ENCODE results near the gene ATCAY.
"Not testable (repeated sequence)": the region's sequence is repeated elsewhere in the genome, so short reads cannot be mapped to it uniquely, and the experiment has no call there.

ATCAY gene

GRCh38 chr19:3852614-3853254, 27.8 kb upstream of the ATCAY start:
- no peak for DNase-seq (ENCODE audit: low read depth in 2 of 3, low spot score in 2 of 3)

GRCh38 chr19:3855320-3855719, 25.2 kb upstream of the ATCAY start:
- no peak for DNase-seq (ENCODE audit: low read depth in 2 of 3, low spot score in 2 of 3)

DNA sequence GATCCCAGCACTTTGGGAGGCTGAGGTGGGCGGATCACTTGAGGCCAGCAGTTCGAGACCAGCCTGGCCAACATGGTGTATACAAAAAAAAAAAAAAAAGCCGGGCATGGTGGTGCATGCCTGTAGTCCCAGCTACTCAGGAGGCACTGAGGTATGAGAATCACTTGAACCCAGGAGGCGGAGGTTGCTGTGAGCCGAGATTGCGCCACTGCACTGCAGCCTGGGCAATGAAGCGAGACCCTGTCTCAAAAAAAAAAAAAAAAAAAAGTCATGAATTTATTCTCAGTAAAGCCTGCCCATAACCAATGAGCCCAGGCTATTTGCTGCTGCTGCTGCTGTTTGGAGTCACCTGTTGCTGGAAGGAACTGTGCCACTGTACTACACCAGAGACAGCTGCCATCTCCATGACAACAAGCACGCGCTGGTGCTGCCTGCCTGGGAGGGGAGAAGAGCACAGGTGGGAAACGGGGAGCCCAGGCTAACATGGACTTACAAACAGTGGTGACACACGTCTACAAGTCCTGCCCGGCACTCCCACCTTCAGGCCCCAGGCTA, 23.0 kb upstream of the ATCAY start:
- DNase-seq (ENCODE audit: low read depth in 2 of 3, low spot score in 2 of 3), result no peak

- no peak for DNase-seq (ENCODE audit: low read depth in 2 of 3, low spot score in 2 of 3)
Measured at GRCh38 chr19:3860499-3860898, 20.0 kb upstream of the ATCAY start.

GRCh38 chr19:3862826-3863500, 17.5 kb upstream of the ATCAY start:
- DNase-seq (ENCODE audit: low read depth in 2 of 3, low spot score in 2 of 3), result no peak

DNA sequence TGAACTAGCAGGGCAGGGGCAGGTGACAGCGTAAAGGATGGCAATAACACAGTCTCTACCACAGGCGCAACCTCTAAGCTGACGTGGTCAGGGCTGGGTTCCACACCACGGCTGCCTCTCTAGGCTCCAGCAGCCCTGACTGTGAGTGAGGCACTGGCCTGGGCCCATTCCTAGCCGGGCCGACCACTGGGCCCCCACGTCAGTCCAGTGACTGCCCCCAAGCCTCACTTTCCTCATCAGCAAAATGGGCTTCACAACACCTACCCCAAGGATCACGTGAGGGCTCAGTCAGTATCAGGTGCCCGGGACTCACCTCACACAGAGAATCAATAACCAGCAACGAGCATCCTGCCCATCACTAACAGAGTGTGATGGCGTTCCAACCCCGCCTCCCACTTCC, 16.8 kb upstream of the ATCAY start:
- DNase-seq (ENCODE audit: low read depth in 2 of 3, low spot score in 2 of 3), result no peak

- no peak for DNase-seq (ENCODE audit: low read depth in 2 of 3, low spot score in 2 of 3)
Measured at GRCh38 chr19:3866910-3867638, 13.4 kb upstream of the ATCAY start.

DNA sequence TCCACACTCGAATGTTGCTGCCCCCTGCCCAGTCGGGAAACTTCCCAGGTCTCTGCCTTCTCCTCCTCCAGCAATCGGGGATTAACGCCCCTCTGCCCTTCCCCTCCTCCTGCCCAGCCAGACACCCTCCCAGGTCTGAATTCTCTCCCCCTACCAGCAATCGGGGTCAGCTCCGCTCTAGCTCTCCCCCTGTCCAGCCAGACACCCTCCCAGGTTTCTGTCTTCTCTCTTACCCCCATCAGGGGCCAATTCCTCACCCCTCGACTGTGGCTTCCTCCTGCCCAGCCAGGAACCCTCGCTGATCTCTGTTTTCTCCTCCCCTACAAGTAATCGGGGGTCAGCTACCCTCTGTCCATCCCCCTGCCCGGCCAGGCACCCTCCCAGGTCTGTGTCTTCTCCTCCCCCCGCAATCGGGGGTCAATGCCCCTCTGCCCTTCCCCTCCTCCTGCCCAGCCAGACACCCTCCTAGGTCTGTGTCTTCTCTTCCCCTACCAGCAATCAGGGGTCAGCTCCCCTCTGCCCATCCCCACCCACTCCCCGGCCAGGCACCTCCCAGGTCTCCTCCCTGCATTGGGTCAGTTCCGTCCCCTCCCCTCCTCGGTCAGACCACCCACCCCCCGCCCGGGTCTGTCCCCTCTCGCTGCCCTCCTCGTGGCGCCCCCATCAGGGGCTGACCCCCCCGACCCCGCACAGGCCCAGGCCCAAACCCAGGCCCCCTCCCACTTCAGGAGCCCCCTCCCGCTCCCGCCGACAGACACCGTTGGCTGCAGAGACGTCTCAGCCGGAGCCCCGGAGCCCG, 12.3 kb upstream of the ATCAY start:
- DNase-seq (ENCODE audit: low read depth in 2 of 3, low spot score in 2 of 3), result no peak

DNA sequence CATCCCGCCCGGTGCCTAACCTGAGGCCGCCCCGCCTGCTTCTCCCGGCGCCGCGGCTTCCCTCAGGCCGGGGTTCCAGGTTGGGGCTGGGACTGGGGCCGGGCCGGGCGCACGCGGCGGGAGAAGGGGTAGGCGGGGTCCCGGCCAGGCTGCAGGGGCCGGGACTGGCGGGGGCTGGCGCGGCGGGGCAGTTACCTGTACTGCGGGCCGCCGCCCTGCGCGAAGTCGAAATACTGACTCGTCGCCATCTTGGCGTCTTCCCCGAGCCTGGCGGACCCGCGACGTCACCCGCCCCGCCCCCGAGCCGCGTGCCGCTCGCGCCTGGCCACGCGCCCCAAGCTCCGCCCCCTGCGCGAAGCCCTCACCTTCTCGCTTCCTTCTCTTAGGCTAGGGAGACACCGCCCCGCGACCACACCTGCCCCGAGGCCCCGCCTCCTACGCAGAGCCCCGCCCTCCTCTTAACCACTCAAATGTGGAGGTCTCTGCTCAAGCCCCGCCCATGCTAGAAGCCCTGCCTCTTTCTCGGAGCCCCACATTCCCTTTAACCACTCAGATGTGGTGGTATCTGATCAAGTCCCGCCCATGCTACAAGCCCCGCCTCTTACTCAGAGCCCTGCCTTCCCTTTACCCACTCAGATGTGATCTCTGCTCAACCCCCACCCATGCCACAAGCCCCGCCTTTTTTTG, 11.6 kb upstream of the ATCAY start, which contains the start of gene ZFR2:
TSS of gene ZFR2 (minus strand) at position 269 of the 687 bp plus-strand sequence. CDS start at position 248, 21 bp downstream.
- no peak for DNase-seq (ENCODE audit: low read depth in 2 of 3, low spot score in 2 of 3)

DNA sequence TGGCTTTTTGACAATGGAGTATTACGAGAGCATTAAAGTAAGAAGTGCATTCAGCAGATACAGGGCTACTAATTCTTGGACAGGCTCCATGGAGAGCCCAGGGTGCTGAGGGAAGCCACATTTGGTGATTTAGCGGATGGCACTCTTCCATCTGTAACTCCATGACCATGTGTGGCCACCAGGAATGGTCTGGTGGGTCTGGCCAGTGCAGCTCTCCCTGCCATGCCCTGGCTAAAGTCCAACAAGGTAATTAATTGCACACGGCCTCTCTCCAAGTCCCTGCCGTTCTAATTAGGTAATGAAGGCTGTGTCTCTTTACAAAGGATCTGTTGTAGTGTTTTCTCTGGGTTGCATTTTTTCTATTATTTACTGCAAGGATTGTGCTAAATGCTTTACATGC, 7.3 kb upstream of the ATCAY start:
- no peak for DNase-seq (ENCODE audit: low read depth in 2 of 3, low spot score in 2 of 3)

GRCh38 chr19:3874695-3875094, 5.8 kb upstream of the ATCAY start:
- DNase-seq (ENCODE audit: low read depth in 2 of 3, low spot score in 2 of 3), result not testable (repeated sequence)

DNA sequence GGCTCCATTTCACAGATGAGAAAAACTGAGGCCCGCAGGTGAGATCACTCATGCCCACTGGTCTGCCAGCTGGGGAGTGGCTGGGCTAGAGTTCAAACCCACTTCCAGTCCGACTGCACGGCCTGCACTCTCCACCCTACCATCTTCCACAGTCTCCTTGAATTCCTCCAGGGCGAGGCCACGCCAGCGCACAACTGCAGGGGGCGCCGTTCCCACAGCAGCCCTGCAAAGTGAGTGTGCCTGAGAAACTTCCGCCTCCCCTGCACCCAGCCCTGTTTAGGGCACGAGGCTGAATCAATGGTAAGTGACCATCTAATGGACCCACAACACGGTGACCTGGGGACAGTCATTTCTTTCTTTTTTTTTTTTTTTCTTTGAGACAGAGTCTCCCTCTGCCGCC, 829 bp upstream of the ATCAY start:
- DNase-seq (ENCODE audit: low read depth in 2 of 3, low spot score in 2 of 3), result no peak

DNA sequence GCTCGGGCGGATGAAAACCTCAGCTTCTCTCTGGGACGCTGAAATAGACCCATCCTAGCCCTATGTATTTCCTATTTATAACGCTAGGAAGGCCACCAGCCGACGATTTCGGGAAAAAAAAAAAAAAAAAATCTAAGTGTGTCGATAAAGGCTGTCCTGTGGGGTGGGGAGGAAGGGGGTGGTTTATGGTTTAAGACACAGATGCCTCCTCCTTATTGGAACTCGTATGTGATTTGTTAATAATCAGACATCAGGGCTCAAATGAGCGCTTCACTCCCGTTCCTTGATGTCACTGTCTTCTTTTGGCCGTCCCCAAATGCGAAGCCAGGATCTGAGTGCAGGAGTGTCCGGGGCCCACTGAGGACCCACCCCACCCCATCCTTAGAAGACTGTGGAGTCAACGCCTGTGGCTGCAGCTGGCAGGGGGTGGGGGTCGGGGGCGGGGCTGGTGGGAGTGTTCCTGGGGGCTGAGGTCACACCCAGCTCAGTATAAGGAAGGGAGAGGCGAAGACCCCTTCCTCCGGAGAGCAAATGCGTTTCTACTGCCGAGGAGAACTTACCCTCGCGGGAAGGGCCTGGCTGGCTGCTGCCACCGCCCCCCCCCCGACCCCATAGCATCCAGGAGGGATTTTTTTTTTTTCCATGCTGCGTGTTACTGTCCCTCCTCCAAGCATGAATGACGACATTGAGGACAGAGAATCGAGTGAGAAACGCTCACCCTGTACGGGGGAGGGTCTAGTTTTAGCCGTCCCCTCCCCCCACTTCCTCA, 971 bp downstream of the ATCAY start:
- DNase-seq (ENCODE audit: low read depth in 2 of 3, low spot score in 2 of 3), result no peak

DNA sequence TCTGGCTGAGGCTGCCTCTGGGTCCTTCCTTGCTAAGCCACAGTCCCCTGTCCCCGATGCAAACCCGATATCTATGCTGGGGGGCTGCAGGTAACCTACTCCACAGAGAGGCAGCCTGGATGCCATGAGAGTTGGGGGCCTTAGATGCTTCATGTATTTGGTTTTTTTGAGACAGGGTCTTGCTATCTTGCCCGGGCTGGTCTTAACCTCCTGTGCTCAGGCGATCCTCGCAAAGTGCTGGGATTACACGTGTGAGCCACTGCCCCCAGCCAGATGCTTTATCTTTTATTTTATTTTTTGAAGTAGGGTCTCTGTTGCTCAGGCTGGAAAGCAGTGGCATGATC, 1.5 kb downstream of the ATCAY start:
- no peak for DNase-seq (ENCODE audit: low read depth in 2 of 3, low spot score in 2 of 3)

GRCh38 chr19:3890591-3890990, 10.1 kb downstream of the ATCAY start:
- DNase-seq (ENCODE audit: low read depth in 2 of 3, low spot score in 2 of 3), result no peak

DNA sequence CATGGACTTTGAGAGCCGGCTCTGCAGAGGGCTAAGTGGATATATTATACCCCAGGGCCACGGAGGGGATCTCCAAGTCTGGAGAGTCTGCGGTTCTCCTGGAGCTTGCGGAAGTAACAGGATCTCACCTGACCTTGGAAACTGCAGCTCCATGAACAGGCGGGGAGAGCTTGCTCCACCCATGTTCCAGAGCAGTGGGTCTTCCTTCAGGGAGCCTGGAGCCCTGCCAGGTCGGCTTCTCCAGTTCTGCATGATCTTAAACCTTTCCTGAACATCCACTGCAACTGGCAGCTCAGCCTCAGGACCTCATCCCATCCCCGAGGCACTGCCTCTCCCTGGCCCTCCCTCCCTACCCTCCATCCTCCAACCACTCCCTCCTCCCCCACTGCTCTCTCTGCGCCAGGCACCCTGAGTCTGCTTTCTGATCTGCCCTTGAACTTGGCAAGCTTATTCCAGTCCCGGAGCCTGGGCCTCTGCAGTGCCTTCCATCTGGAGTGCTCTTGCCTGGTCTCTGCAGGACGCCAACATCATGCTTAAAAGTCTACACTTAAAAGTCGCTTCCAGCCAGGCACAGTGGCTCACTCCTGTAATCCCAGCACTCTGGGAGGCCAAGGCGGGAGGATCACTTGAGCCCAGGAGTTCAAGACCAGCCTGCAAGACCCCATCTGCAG, 13.2 kb downstream of the ATCAY start:
- DNase-seq (ENCODE audit: low read depth in 2 of 3, low spot score in 2 of 3), result no peak

- DNase-seq (ENCODE audit: low read depth in 2 of 3, low spot score in 2 of 3), result not testable (repeated sequence)
Measured at GRCh38 chr19:3894959-3895358, 14.5 kb downstream of the ATCAY start.

GRCh38 chr19:3895788-3896187, 15.3 kb downstream of the ATCAY start:
- no peak for DNase-seq (ENCODE audit: low read depth in 2 of 3, low spot score in 2 of 3)

DNA sequence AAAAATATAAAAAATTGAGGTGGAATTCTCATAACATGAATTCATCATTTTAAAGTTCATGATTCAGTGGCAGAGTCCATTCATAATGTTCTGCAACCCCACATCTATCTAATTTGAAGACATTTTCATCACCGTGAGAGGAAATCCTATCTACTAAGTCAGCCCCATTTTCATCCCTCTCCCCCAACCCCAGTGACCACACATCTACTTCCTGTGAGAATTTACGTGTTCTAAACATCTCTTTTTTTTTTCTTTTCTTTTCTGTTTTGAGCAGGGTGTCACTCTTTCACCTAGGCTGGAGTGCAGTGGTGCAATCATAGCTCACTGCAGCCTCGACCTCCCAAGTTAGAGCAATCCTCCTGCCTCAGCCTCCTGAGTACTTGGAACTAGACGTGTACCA, 17.5 kb downstream of the ATCAY start:
- DNase-seq (ENCODE audit: low read depth in 2 of 3, low spot score in 2 of 3), result no peak

All from activated CD8-positive, alpha-beta memory T cell treated with anti-CD3 and anti-CD28 coated beads for 48 hours (primary cell).